GOT3 (cell line): ENCODE results near the gene RASGRP2.

Experiments used
- DNase-seq: peaks from one replicate; lab custom pipeline; 2025; ENCODE audit warnings: mixed read lengths; lab: John Stamatoyannopoulos, UW

The RASGRP2 gene

GRCh38 chr11:64739871-64740270 lies 4.1 kb downstream of the RASGRP2 start:
- DNase-seq: no peak

- DNase-seq: no peak
These were observed 7.3 kb downstream of the RASGRP2 start for GRCh38 chr11:64736654-64737053.

GRCh38 chr11:64735725-64736259 lies 8.2 kb downstream of the RASGRP2 start:
- DNase-seq: no peak

- no peak for DNase-seq
These were observed 8.9 kb downstream of the RASGRP2 start for GRCh38 chr11:64734811-64735724.

GRCh38 chr11:64731601-64732000 lies 12.3 kb downstream of the RASGRP2 start:
- no peak for DNase-seq

- no peak for DNase-seq
These were observed 14.0 kb downstream of the RASGRP2 start for GRCh38 chr11:64729851-64730382.

GRCh38 chr11:64728757-64729365 lies 15.1 kb downstream of the RASGRP2 start:
- DNase-seq: no peak

GRCh38 chr11:64726867-64727530 lies 16.9 kb downstream of the RASGRP2 start:
- DNase-seq: no peak

- no peak for DNase-seq
These were observed 17.7 kb downstream of the RASGRP2 start for GRCh38 chr11:64726211-64726641.

GRCh38 chr11:64724863-64725532 lies 18.9 kb downstream of the RASGRP2 start:
- no peak for DNase-seq

- DNase-seq: no peak
These were observed 19.8 kb downstream of the RASGRP2 start for GRCh38 chr11:64723907-64724862.

GRCh38 chr11:64723117-64723906 lies 20.6 kb downstream of the RASGRP2 start, which contains the start of gene NRXN2:
TSS of gene NRXN2 (minus strand) at chr11:64723197. CDS start at chr11:64713699, 9,498 bp downstream.
- DNase-seq: peak; percentile 3

GRCh38 chr11:64722141-64723065 lies 21.5 kb downstream of the RASGRP2 start:
- DNase-seq: no peak

GRCh38 chr11:64721359-64721699 lies 22.6 kb downstream of the RASGRP2 start:
- no peak for DNase-seq

GRCh38 chr11:64720640-64721358 lies 23.1 kb downstream of the RASGRP2 start:
- no peak for DNase-seq

- no peak for DNase-seq
These were observed 23.8 kb downstream of the RASGRP2 start for GRCh38 chr11:64720167-64720566.

- no peak for DNase-seq
These were observed 24.5 kb downstream of the RASGRP2 start for GRCh38 chr11:64719406-64719805.

- no peak for DNase-seq
These were observed 25.2 kb downstream of the RASGRP2 start for GRCh38 chr11:64718780-64719124.
